ENCODE results near the gene OLIG1. TPM values are rescaled to one million over a fixed set of nuclear protein-coding genes. Genes with fewer than 3 reads are reported as not detected.

The OLIG1 gene
- total RNA-seq, 1 experiment from 2014 or later: not detected

GRCh38 chr21:33073636-33074035 is 3.7 kb downstream of the OLIG1 start (continued):
- TF ChIP-seq MAX (IDR thresholded peaks at IDR 0.05): no peak

DNA sequence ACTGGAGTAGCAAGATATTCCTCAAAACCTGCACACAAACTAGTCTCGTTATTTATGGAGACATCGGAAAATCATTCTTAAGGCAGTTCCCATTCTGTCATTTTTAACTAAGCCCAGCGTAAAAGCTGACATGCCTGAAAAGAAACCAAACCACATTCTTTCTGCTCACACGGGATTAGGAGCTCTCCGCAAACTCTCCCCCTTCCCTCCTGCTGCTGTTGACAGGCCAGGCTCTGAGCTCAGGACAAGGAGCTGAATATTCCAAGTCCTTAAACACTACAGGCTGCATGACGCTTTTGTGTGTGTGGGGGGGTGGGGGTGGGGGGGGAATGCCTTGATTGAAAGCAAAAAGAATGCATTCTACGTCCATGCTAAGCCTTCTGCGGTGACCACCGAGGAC is 5.2 kb downstream of the OLIG1 start:
- RAD21 ChIA-PET (ENCODE audit: low non-redundant PET in 1 of 2, low total read pairs in 2 of 2, uncharacterized antibody in 2 of 2, unreplicated experiment in 2 of 2): no interaction called here
- intact Hi-C loops (cut with micrococcal nuclease): no loop called here
- no peaks in the 10 kb centered on the region for H3K9me2 ChIP-seq (ENCODE audit: insufficient read depth)
- TF ChIP-seq RAD21 (IDR thresholded peaks at IDR 0.05; ENCODE audit: low read depth) (no peak), CBX3 (IDR thresholded peaks at IDR 0.05; ENCODE audit: low read depth) (no peak), ELF1 (IDR thresholded peaks at IDR 0.05; ENCODE audit: borderline replicate concordance, low read depth) (no peak), ZNF274 (IDR thresholded peaks at IDR 0.05; ENCODE audit: low read depth, low read length) (no peak), SP1 (IDR thresholded peaks at IDR 0.05; ENCODE audit: low read depth) (no peak), ZFX (IDR thresholded peaks at IDR 0.05) (no peak), POLR2AphosphoS5 (IDR thresholded peaks at IDR 0.05; ENCODE audit: low read depth, low read length) (no peak), EGR1 (IDR thresholded peaks at IDR 0.05; ENCODE audit: low read depth) (no peak), EZH2phosphoT487 (IDR thresholded peaks at IDR 0.05; ENCODE audit: borderline replicate concordance) (no peak), CTCF (IDR thresholded peaks at IDR 0.05 in 2 of 3, conservative IDR thresholded peaks at IDR 0.05 in 1 of 3; ENCODE audit: borderline replicate concordance in 1 of 3, insufficient read depth in 1 of 3, low read depth in 2 of 3, low read length in 2 of 3) (no peak), EZH2 (IDR thresholded peaks at IDR 0.05) (no peak), REST (IDR thresholded peaks at IDR 0.05; ENCODE audit: low read depth) (no peak), SIN3A (IDR thresholded peaks at IDR 0.05; ENCODE audit: low read depth) (no peak), SRF (IDR thresholded peaks at IDR 0.05; ENCODE audit: low read depth) (no peak), YY1 (IDR thresholded peaks at IDR 0.05; ENCODE audit: extremely low read depth, insufficient replicate concordance, low read depth, low read length) (no peak), JUND (IDR thresholded peaks at IDR 0.05) (no peak), TCF7L2 (IDR thresholded peaks at IDR 0.05; ENCODE audit: borderline replicate concordance, extremely low read depth, insufficient read depth, insufficient read length) (no peak)
- TF ChIP-seq, protein P1, sequence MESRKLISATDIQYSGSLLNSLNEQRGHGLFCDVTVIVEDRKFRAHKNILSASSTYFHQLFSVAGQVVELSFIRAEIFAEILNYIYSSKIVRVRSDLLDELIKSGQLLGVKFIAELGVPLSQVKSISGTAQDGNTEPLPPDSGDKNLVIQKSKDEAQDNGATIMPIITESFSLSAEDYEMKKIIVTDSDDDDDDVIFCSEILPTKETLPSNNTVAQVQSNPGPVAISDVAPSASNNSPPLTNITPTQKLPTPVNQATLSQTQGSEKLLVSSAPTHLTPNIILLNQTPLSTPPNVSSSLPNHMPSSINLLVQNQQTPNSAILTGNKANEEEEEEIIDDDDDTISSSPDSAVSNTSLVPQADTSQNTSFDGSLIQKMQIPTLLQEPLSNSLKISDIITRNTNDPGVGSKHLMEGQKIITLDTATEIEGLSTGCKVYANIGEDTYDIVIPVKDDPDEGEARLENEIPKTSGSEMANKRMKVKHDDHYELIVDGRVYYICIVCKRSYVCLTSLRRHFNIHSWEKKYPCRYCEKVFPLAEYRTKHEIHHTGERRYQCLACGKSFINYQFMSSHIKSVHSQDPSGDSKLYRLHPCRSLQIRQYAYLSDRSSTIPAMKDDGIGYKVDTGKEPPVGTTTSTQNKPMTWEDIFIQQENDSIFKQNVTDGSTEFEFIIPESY (IDR thresholded peaks at IDR 0.05; ENCODE audit: extremely low read depth, insufficient replicate concordance, low read length): no peak
- TF ChIP-seq, protein P2, sequence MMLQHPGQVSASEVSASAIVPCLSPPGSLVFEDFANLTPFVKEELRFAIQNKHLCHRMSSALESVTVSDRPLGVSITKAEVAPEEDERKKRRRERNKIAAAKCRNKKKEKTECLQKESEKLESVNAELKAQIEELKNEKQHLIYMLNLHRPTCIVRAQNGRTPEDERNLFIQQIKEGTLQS (IDR thresholded peaks at IDR 0.05): no peak

More for the DNA sequence above, 5.2 kb downstream of the OLIG1 start:
- BruUV-seq (replicated peaks): no TSS peak
- Histone ChIP-seq H2AFZ (ENCODE audit: low read depth, low read length, poor library complexity, severe bottlenecking) (no peak overlapping the region), H3K4me1 (ENCODE audit: control insufficient read depth in 1 of 2, insufficient read depth in 2 of 2, low read length in 2 of 2) (peaks cover 11 to 27% of the 10 kb centered on the region in 2 experiments), H3K36me3 (ENCODE audit: control insufficient read depth in 1 of 2, insufficient read depth in 2 of 2, low read length in 2 of 2) (no peaks in the 10 kb centered on the region), H3K9ac (ENCODE audit: low read length) (no peak overlapping the region), H3K79me2 (ENCODE audit: insufficient read depth, low read length) (no peaks in the 10 kb centered on the region), H3K9me3 (ENCODE audit: control insufficient read depth in 1 of 2, insufficient read depth in 1 of 2, low read depth in 1 of 2, low read length in 2 of 2) (no peaks in the 10 kb centered on the region), H3K27ac (ENCODE audit: low read depth, low read length) (no peak overlapping the region), H3K27me3 (ENCODE audit: insufficient read depth, low read length) (no peaks in the 10 kb centered on the region), H3K4me3 (replicated peaks in 1 of 2; ENCODE audit: low read depth in 1 of 2, low read length in 2 of 2) (no peak overlapping the region), H3K4me2 (ENCODE audit: low read length) (no peak overlapping the region), H4K20me1 (ENCODE audit: insufficient read depth) (no peaks in the 10 kb centered on the region)
- DNase-seq (ENCODE audit: low read depth, low spot score): no peak
- CTCF ChIA-PET: no interaction called here
- POLR2A ChIA-PET: no interaction called here
- ATAC-seq: no peak
